Astrocyte (in vitro differentiated cells and primary cell): ENCODE data around the gene TMEM108. TPM values are rescaled to one million over a fixed set of nuclear protein-coding genes. Genes with fewer than 3 reads are reported as not detected.

Source experiments
- DNase-seq: peaks from one replicate; pipeline ENCODE4 v3.0.0-alpha.2; 2010; ENCODE audit warnings: low read depth
- FAIRE-seq: peaks from 2 replicates; lab custom pipeline; 2011; peaks lifted over from hg19 to GRCh38; lab: Jason Lieb, UNC
- H2AFZ ChIP-seq: 2 replicates; pipeline ENCODE4 v1.6.0; 2012; ENCODE audit warnings: low read depth, low read length, inconsistent platforms
- H3K27ac ChIP-seq: 2 replicates; pipeline ENCODE4 v1.5.1; 2011; ENCODE audit warnings: low read depth, low read length, inconsistent platforms
- H3K27me3 ChIP-seq: 2 replicates; pipeline ENCODE4 v1.6.0; 2011; ENCODE audit warnings: low read length, inconsistent platforms; ENCODE audit not compliant: insufficient read depth
- H3K36me3 ChIP-seq: 2 replicates; pipeline ENCODE4 v1.5.1; 2011; ENCODE audit warnings: low read length, inconsistent platforms; ENCODE audit not compliant: insufficient read depth
- H3K4me1 ChIP-seq: 2 replicates; pipeline ENCODE4 v1.5.1; 2011; ENCODE audit warnings: low read length, inconsistent platforms; ENCODE audit not compliant: insufficient read depth
- H3K4me2 ChIP-seq: 2 replicates; pipeline ENCODE4 v1.6.0; 2012; ENCODE audit warnings: low read length, inconsistent platforms
- H3K4me3 ChIP-seq: 2 replicates; pipeline ENCODE4 v1.5.1; 2011; ENCODE audit warnings: low read depth, mild to moderate bottlenecking, low read length, inconsistent platforms; ENCODE audit not compliant: insufficient read depth
- H3K79me2 ChIP-seq: 2 replicates; pipeline ENCODE4 v1.6.0; 2012; ENCODE audit warnings: mild to moderate bottlenecking, low read length, inconsistent platforms; ENCODE audit not compliant: insufficient read depth
- H3K9ac ChIP-seq: 2 replicates; pipeline ENCODE4 v1.6.0; 2012; ENCODE audit warnings: mild to moderate bottlenecking, low read length, inconsistent platforms
- H3K9me3 ChIP-seq: 2 replicates; pipeline ENCODE4 v1.5.1; 2012; ENCODE audit warnings: low read depth, mild to moderate bottlenecking, low read length, inconsistent platforms; ENCODE audit not compliant: insufficient read depth
- H4K20me1 ChIP-seq: 2 replicates; pipeline ENCODE4 v1.6.0; 2012; ENCODE audit warnings: low read length, inconsistent platforms; ENCODE audit not compliant: insufficient read depth
- H3K27ac Mint-ChIP-seq: one replicate; pipeline ENCODE4 v1.8.0; 2021; ENCODE audit warnings: mild to moderate bottlenecking, mixed read lengths; ENCODE audit not compliant: unreplicated experiment
- H3K27me3 Mint-ChIP-seq: one replicate; pipeline ENCODE4 v1.8.0; 2021; ENCODE audit warnings: low read depth, mixed read lengths; ENCODE audit not compliant: unreplicated experiment
- H3K36me3 Mint-ChIP-seq: one replicate; pipeline ENCODE4 v1.8.0; 2021; ENCODE audit warnings: low read depth, mixed read lengths; ENCODE audit not compliant: unreplicated experiment
- H3K4me1 Mint-ChIP-seq: one replicate; pipeline ENCODE4 v1.8.0; 2021; ENCODE audit warnings: low read depth, mixed read lengths; ENCODE audit not compliant: unreplicated experiment
- H3K4me3 Mint-ChIP-seq: one replicate; pipeline ENCODE4 v1.8.0; 2021; ENCODE audit warnings: mild to moderate bottlenecking, moderate library complexity, mixed read lengths; ENCODE audit not compliant: unreplicated experiment
- H3K9me3 Mint-ChIP-seq: one replicate; pipeline ENCODE4 v1.8.0; 2021; ENCODE audit warnings: mild to moderate bottlenecking, mixed read lengths; ENCODE audit not compliant: unreplicated experiment
- EZH2 ChIP-seq: IDR thresholded peaks from 2 replicates; pipeline ENCODE4 v1.6.1; 2012; ENCODE audit warnings: mild to moderate bottlenecking, low read length, inconsistent platforms; ENCODE audit not compliant: insufficient read depth
- total RNA-seq: library from RNA; stranded (reverse); gene quantifications from 2 replicates; pipeline ENCODE4 v1.2.1, GENCODE V29; 2021
- TF ChIP-seq, protein P1 (sequence below): IDR thresholded peaks from 2 replicates; pipeline ENCODE4 v1.5.1; 2011; ENCODE audit warnings: low read depth, mild to moderate bottlenecking, inconsistent platforms, low read length, moderate library complexity; ENCODE audit not compliant: insufficient read depth

TMEM108 gene
- total RNA-seq, 1 donor from 2014 or later, result 5.6 TPM

DNA sequence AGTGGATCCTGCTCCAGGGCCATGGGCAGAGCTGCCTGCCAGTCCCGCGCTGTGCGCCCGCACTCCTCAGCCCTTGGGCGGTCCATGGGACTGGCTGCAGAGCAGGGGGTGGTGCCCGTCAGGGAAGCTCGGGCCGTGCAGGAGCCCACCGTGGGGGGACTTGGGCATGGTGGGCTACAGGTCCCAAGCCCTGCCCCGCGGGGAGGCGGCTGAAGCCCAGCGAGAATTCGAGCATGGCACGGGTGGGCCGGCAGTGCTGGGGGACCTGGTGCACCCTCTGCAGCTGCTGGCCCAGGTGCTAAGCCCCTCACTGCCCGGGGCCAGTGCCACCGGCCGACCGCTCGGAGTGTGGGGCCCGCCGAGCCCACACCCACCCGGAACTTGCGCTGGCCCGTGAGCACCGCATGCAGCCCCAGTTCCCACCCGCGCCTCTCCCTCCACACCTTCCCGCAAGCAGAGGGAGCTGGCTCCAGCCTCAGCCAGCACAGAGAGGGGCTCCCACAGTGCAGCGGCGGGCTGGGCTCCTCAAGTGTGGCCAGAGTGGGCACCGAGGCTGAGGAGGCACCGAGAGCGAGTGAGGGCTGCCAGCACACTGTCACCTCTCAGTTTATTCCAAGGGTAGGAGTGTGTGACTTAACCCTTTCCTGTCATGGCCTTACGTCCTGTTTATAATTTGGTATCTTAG is 129.3 kb downstream of the TMEM108 start:
- Histone ChIP-seq H3K79me2 (no peaks in the 10 kb centered on the region), H3K9ac (no peak overlapping the region), H3K36me3 (no peaks in the 10 kb centered on the region), H3K4me1 (no peaks in the 10 kb centered on the region), H2AFZ (no peak overlapping the region), H3K27me3 (no peaks in the 10 kb centered on the region), H4K20me1 (no peaks in the 10 kb centered on the region), H3K27ac (no peak overlapping the region), H3K4me2 (no peak overlapping the region), H3K4me3 (no peak overlapping the region), H3K9me3 (no peaks in the 10 kb centered on the region)
- no peak overlapping the region for H3K4me3 Mint-ChIP-seq
- H3K9me3 Mint-ChIP-seq, result peaks cover 12% of the 10 kb centered on the region
- FAIRE-seq (no peak), DNase-seq (no peak)
- TF ChIP-seq EZH2, result no peak
- TF ChIP-seq, protein P1, sequence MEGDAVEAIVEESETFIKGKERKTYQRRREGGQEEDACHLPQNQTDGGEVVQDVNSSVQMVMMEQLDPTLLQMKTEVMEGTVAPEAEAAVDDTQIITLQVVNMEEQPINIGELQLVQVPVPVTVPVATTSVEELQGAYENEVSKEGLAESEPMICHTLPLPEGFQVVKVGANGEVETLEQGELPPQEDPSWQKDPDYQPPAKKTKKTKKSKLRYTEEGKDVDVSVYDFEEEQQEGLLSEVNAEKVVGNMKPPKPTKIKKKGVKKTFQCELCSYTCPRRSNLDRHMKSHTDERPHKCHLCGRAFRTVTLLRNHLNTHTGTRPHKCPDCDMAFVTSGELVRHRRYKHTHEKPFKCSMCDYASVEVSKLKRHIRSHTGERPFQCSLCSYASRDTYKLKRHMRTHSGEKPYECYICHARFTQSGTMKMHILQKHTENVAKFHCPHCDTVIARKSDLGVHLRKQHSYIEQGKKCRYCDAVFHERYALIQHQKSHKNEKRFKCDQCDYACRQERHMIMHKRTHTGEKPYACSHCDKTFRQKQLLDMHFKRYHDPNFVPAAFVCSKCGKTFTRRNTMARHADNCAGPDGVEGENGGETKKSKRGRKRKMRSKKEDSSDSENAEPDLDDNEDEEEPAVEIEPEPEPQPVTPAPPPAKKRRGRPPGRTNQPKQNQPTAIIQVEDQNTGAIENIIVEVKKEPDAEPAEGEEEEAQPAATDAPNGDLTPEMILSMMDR, result no peak
- no peaks in the 10 kb centered on the region for H3K27me3 Mint-ChIP-seq
- no peak overlapping the region for H3K27ac Mint-ChIP-seq
- H3K36me3 Mint-ChIP-seq, result peaks cover 8% of the 10 kb centered on the region
- no peaks in the 10 kb centered on the region for H3K4me1 Mint-ChIP-seq

DNA sequence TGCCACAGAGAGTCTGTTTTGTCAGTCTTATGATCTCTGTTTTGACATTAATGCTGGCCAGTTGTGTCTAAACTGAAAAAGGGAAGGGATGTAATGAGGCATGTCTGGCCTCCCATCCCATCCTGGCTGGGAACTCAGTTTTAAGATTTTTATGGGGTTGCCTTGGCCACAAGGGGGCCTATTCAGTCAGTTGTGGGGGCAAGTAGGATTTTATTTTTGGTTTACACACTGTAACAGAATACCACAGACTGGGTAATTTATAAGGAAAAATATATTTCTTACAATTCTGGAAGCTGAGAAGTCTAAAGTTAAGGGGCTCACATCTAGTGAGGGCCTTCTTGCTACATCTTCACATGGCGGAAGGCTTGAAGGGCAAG is 129.8 kb downstream of the TMEM108 start:
- Mint-ChIP-seq H3K36me3 (peaks cover 8% of the 10 kb centered on the region), H3K9me3 (peaks cover 13% of the 10 kb centered on the region), H3K4me3 (no peak overlapping the region), H3K27me3 (no peaks in the 10 kb centered on the region), H3K27ac (no peak overlapping the region), H3K4me1 (no peaks in the 10 kb centered on the region)
- no peaks in the 10 kb centered on the region for H3K4me1 ChIP-seq
- no peak overlapping the region for H3K9ac ChIP-seq
- FAIRE-seq (no peak), DNase-seq (no peak)
- H3K4me2 ChIP-seq, result no peak overlapping the region
- H4K20me1 ChIP-seq, result no peaks in the 10 kb centered on the region
- no peaks in the 10 kb centered on the region for H3K79me2 ChIP-seq
- H3K27ac ChIP-seq, result no peak overlapping the region
- H3K4me3 ChIP-seq, result no peak overlapping the region
- H3K9me3 ChIP-seq, result no peaks in the 10 kb centered on the region
- no peaks in the 10 kb centered on the region for H3K36me3 ChIP-seq
- no peak overlapping the region for H2AFZ ChIP-seq
- TF ChIP-seq, protein P1, result no peak
- no peaks in the 10 kb centered on the region for H3K27me3 ChIP-seq

DNA sequence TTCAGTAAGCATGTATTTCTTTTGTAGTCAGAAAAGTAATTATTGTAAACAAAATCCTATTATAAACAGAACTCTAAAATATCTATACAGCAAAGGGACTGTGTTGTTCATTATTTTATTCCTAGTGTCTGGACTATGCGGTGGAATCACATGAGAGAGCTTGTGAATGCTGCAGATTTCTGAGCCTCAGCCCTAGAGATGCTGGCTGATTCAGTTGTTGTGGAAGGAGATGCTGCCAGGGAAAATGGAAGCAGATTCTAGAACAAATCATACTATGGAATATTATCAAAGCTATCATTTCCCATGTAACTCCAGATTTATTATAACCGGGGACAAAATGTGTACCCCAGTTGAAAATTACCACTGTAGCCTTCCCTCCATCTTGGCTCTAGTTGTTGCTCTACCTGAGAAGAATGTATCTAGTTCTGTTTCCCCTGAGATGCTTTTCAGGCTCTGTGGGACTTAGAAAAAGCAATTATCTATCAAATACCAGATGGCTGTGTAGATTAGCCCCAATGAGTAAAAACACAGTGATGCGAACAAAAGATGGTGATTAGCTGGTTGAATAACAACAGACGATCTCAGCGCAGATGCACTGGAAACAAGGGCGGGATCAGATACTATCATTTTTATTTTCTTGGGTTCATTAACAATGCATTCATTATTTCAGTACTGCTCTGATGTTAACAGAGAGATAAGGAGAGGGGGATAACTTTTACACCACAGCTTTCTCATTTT is 131.3 kb downstream of the TMEM108 start:
- Mint-ChIP-seq H3K4me1 (no peaks in the 10 kb centered on the region), H3K27ac (no peak overlapping the region), H3K9me3 (peaks cover 13% of the 10 kb centered on the region), H3K4me3 (no peak overlapping the region), H3K36me3 (peaks cover 11% of the 10 kb centered on the region), H3K27me3 (no peaks in the 10 kb centered on the region)
- no peak overlapping the region for H2AFZ ChIP-seq
- H3K36me3 ChIP-seq, result no peaks in the 10 kb centered on the region
- TF ChIP-seq EZH2, result no peak
- TF ChIP-seq, protein P1, result no peak
- no peaks in the 10 kb centered on the region for H4K20me1 ChIP-seq
- H3K4me3 ChIP-seq, result no peak overlapping the region
- H3K27ac ChIP-seq, result no peak overlapping the region
- no peaks in the 10 kb centered on the region for H3K4me1 ChIP-seq
- H3K9me3 ChIP-seq, result no peaks in the 10 kb centered on the region
- no peak overlapping the region for H3K4me2 ChIP-seq
- DNase-seq (no peak), FAIRE-seq (no peak)
- no peaks in the 10 kb centered on the region for H3K27me3 ChIP-seq
- H3K9ac ChIP-seq, result no peak overlapping the region
- no peaks in the 10 kb centered on the region for H3K79me2 ChIP-seq
